DND-41 (cell line): ENCODE measurements around the gene TDP2.

Source experiments
- EZH2 ChIP-seq: IDR thresholded peaks from 3 replicates; pipeline ENCODE4 v1.6.1; 2012; ENCODE audit warnings: borderline replicate concordance, low read depth, mild to moderate bottlenecking, moderate library complexity, low read length, inconsistent platforms; ENCODE audit not compliant: severe bottlenecking
- TF ChIP-seq, protein P1 (sequence below): IDR thresholded peaks from 2 replicates; pipeline ENCODE4 v1.5.1; 2012; ENCODE audit warnings: borderline replicate concordance, low read length, moderate library complexity, mild to moderate bottlenecking; ENCODE audit not compliant: poor library complexity, severe bottlenecking; ENCODE audit errors: extremely low read depth

DNA sequence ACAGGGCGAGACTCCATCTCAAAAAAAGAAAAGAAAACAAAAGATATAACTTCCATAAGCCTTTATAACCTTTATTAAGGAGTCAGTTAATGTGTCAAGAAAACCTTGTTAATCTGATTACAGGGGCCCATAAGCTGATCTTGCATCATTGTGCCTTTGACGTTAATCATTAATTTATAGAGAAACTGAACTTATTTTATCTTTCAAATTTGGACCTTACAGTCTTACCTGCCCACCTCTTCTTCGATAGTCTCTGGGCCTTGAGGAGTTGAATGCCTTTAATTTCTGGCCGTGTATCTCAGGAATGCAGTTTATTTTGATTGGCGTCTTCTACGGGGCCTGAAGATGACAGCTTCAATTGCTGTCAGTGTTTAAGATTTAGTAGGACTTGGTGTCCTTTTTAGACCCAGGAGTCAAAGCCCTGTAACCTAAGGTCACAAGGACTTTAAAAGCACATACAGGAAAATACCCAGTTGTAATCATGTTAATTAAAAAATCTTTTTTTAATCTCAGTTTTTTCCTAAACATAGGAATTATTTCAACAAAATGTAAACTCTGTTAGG, 6.0 kb upstream of the TDP2 start:
- TF ChIP-seq, protein P1, sequence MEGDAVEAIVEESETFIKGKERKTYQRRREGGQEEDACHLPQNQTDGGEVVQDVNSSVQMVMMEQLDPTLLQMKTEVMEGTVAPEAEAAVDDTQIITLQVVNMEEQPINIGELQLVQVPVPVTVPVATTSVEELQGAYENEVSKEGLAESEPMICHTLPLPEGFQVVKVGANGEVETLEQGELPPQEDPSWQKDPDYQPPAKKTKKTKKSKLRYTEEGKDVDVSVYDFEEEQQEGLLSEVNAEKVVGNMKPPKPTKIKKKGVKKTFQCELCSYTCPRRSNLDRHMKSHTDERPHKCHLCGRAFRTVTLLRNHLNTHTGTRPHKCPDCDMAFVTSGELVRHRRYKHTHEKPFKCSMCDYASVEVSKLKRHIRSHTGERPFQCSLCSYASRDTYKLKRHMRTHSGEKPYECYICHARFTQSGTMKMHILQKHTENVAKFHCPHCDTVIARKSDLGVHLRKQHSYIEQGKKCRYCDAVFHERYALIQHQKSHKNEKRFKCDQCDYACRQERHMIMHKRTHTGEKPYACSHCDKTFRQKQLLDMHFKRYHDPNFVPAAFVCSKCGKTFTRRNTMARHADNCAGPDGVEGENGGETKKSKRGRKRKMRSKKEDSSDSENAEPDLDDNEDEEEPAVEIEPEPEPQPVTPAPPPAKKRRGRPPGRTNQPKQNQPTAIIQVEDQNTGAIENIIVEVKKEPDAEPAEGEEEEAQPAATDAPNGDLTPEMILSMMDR: no peak
- TF ChIP-seq EZH2: no peak
